HCT116 (cell line): ENCODE measurements around the gene CDK19.

Experiments
- POLR2A ChIP-seq: IDR thresholded peaks from 2 replicates; pipeline ENCODE4 v1.7.0; 2011; ENCODE audit warnings: borderline replicate concordance; ENCODE audit not compliant: insufficient read depth, insufficient read length; ENCODE audit errors: extremely low read depth
- POLR2AphosphoS5 ChIP-seq: IDR thresholded peaks from 2 replicates; pipeline ENCODE4 v1.6.1; 2011; ENCODE audit warnings: mild to moderate bottlenecking, low read depth, low read length, moderate library complexity
- RAD21 ChIP-seq: IDR thresholded peaks from 2 replicates; pipeline ENCODE4 v1.6.1; 2012; ENCODE audit warnings: low read depth, mild to moderate bottlenecking
- SRF ChIP-seq: IDR thresholded peaks from 2 replicates; pipeline ENCODE4 v1.6.1; 2012; ENCODE audit warnings: low read depth
- TF ChIP-seq, protein P1 (sequence below), 3 experiments: fragments of 200-600 bp in 1 of 3; sonication (generic) in 1 of 3; IDR thresholded peaks in 2 of 3; conservative IDR thresholded peaks in 1 of 3; 2 replicates each; pipeline ENCODE4 v1.5.1; 2012 to 2017; ENCODE audit warnings: low read depth in 2 of 3, low read length in 2 of 3, antibody characterized with exemption in 1 of 3, borderline replicate concordance in 1 of 3, control low read depth in 1 of 3, mild to moderate bottlenecking in 1 of 3, mixed read lengths in 1 of 3, mixed run types in 1 of 3, moderate library complexity in 1 of 3; ENCODE audit not compliant: insufficient read depth in 1 of 3

- TF ChIP-seq, protein P1, sequence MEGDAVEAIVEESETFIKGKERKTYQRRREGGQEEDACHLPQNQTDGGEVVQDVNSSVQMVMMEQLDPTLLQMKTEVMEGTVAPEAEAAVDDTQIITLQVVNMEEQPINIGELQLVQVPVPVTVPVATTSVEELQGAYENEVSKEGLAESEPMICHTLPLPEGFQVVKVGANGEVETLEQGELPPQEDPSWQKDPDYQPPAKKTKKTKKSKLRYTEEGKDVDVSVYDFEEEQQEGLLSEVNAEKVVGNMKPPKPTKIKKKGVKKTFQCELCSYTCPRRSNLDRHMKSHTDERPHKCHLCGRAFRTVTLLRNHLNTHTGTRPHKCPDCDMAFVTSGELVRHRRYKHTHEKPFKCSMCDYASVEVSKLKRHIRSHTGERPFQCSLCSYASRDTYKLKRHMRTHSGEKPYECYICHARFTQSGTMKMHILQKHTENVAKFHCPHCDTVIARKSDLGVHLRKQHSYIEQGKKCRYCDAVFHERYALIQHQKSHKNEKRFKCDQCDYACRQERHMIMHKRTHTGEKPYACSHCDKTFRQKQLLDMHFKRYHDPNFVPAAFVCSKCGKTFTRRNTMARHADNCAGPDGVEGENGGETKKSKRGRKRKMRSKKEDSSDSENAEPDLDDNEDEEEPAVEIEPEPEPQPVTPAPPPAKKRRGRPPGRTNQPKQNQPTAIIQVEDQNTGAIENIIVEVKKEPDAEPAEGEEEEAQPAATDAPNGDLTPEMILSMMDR (IDR thresholded peaks at IDR 0.05 in 2 of 3, conservative IDR thresholded peaks at IDR 0.05 in 1 of 3; ENCODE audit: borderline replicate concordance in 1 of 3, insufficient read depth in 1 of 3, low read depth in 2 of 3, low read length in 2 of 3), result no peak
- TF ChIP-seq RAD21 (no peak), POLR2A (no peak), POLR2AphosphoS5 (no peak), SRF (no peak)
These were observed 115.5 kb downstream of the CDK19 start for GRCh38 chr6:110699780-110700179.
